ENCODE results near the gene TARBP2.
A peak's percentile ranks its signal among the peaks of the same experiment; 100 is the strongest.
"Not testable (repeated sequence)": the region's sequence is repeated elsewhere in the genome, so short reads cannot be mapped to it uniquely, and the experiment has no call there.

Gene TARBP2

DNA sequence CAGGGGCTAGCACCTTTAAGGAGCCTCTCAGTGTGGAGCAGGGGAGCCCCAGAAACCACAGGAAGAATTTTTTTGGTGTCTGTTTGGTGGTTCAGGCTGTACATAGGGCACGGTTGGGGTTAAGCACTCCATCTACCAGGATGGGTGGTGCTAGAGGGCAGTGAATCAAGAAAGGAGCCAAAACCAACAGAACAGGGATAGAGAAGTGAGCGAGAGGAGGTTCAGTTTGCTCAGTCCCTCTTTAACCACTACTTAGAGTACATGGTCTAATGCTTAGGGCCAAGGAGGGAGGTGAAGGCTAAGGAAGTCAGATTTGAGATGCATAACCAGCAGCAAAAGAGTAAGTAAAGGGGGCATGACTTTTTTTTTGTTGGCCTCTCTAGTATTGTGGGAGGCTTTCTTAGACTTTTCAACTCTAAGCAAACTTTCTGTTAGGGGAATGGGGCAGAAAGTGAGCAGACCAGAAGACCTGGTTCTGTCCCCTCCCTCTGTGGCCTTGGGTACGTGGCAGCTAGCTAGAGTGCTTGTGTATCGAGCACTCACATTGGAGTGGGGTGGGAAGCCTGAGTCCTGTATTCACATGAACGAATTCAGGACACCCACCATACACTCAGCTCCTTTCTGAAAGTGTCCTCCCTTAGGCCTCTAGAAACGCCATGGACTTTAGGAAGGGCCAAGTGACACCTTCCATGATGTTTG, 12.8 kb downstream of the TARBP2 start:
- no peak for DNase-seq (ENCODE audit: low spot score)

DNA sequence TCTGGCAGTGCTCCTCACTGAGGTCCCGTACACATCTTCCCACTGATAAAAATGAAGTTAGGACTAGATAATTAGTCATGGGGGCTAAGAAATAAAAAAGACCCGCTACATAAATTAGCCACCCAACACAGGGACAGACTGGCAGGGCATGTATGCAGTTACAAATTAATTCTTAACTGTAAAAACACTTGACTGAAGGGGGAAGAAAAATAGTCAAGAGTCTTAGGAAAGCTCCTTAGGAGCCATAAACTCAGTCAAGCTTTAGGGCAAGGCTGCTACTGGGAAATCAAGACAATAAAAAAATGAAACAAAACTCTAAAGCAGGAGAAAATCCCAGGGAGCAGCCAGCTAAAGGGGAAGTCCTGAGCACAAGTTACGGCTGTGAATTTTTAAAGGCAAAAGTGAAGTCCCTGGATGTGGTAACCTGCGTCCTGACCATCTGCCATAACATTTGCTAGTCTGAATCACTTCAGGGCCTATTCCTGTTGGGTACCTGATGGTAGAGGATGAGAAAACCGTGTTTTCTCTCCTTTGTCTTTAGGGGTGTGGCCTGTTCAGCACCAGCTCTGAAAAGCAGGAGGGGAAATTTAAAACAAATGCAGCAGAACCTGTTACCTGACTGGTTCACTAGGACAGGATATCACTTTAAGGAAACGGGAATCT, 13.7 kb downstream of the TARBP2 start:
- DNase-seq (ENCODE audit: low spot score): no peak

DNA sequence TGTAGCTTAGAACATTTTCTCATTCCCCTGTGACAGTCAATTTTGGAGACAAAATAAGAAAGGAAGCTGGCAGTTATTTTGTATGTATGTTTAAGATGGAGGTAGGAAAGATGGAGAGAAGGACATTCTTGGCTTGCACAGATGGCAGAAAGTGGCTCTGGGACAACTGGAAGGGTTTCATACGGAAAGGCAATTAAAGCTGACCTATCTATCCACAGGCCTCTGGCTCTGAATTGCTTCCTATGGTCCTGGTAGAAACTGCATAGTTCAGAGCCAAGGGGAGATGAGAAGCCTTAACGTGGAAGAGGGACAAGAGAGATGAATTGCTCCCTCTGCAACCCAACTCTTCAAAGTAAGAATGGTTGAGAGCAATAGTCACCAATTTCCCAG, 14.2 kb downstream of the TARBP2 start:
- no peak for DNase-seq (ENCODE audit: low spot score)

DNA sequence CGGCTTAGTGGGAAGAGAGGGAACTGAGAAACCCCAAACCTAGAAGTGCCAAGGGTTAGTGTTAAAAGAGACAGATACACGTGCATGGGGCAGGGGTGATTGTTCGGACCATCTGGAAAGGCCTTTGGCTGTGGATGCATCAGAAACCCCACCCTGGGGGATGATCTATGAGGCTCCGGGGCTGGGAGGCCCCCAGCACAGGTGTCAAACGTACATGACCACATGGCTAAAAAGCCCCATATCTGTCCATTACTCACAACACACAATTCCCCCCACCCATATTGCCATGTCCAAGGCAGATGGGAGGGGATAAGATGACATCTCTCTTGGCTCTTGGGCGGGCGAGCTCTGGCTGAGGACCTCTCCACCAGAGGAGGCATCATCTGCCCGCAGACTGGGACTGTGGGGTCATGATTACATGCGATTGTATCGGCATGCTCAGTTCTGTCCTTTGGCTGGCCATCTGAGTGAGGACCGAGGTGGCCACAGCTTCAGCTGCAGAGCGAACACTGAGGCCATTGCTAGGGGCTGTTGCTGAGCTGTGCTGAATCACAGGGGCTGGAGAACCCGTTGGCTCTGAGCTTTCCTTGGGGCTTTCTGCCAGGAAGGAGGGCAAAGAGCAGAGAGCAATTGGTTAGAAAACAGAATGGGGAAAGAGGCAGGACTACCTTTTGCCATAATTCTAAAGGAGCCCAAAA, 15.8 kb downstream of the TARBP2 start:
- DNase-seq (ENCODE audit: low spot score): no peak

DNA sequence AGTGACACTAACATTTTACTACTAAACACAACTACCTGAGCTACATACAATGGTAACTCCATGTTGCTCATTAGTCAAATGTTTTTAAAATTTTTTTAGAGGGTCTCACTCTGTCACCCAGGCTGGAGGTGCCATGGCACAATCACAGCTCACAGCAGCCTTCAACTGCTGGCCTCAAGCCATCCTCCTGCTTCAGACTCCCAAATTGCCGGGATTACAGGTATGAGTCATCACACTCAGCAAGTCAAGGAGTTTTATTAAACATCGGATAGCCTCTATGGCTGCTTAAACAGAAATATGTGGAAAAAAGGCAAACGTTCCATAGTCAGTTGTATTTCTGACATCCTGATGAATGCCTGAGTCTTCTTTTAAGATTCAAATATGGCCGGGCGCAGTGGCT, 17.3 kb downstream of the TARBP2 start:
- no peak for DNase-seq (ENCODE audit: low spot score)

DNA sequence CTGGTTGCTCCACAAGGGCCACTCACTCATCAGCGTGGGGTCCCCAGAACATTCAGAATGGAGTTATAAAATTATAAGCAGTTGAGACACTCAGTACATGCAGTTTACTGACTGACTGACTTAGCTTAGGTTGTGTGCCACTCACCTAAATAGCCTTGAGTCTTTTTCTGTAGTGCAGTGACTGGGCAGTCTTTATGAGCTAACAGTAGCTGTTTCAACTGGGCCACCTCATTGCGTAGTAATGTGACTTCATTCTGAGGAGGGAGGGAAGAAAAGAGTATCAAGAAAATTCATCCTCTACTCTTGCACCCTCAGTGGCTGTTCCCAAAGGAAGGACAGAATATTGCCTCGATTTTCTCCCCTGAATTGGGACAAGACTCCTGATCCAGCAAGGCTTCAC, 22.0 kb downstream of the TARBP2 start:
- no peak for DNase-seq (ENCODE audit: low spot score)

DNA sequence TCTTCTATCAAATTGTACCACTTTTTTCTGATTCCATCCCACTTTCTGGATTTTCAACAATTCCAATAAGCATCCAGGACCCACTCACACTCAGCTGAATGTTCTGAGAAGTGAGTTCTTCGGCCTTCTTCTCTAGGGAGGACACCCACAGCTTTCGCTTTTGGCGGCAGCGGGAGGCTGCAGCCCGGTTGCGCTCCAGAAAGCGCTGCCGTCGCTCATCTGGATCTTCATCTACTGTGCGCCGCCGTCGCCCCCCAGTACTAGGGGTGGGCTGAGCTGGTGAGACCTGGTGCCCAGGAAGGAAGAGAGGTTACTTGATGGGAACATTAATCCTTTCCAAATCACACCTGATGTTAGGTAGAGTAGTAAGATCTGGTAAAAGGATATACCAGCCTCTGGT, 23.4 kb downstream of the TARBP2 start:
- no peak for DNase-seq (ENCODE audit: low spot score)

DNA sequence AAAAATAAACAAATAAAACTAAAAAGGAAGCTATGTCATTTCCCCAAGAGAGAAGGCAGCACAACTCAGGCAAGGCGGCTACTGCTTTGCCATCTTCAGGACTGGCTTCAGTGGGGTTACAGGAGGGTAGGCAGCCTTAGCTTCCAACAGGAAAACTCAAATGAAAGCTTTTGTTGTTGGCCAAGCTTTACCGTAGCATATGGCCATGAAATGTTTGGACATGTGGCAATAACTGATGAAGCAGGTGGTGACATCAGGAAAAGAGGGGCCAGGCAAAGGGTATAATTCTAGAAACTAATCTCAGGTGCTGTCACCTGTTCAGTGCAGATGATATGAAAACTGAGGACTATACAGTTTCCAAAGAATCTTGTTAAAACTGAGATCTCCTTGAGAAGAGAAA, 29.0 kb downstream of the TARBP2 start:
- no peak for DNase-seq (ENCODE audit: low spot score)

DNA sequence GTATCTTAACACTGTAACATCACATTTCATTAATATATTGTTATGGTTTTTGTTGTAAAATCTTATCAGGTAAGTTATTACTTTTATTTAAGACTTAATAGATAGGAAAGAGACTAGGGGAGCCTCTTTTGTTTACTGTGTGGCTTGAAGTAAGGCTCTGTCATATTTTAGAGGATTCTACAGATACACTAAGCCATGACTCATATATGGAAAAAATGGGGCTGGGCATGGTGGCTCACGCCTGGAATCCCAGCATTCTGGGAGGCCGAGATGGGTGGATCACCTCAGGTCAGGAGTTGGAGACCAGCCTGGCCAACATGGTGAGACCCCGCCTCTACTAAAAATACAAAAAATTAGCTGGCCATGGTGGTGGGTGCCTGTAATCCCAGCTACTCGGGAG, 29.8 kb downstream of the TARBP2 start:
- no peak for DNase-seq (ENCODE audit: low spot score)

DNA sequence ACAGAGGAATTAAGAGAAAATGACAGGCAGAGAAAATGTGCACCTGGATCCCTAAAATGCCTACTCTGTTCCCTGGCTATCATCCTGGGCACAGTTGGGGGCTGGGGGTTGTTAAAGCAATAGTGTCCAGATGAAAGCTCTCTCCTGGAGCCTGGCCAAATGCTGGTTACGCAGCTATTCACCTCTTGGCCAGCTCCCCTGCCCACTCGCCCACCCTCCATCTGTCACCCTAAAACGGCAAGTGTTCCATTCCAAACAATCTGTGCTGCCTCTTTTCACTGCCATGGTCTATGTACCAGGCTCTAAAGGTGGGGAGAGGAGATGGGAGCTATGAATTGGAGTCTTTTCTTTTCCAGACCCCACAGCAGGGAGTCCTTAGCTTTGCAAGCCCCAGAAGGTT, 30.9 kb downstream of the TARBP2 start:
- no peak for DNase-seq (ENCODE audit: low spot score)

DNA sequence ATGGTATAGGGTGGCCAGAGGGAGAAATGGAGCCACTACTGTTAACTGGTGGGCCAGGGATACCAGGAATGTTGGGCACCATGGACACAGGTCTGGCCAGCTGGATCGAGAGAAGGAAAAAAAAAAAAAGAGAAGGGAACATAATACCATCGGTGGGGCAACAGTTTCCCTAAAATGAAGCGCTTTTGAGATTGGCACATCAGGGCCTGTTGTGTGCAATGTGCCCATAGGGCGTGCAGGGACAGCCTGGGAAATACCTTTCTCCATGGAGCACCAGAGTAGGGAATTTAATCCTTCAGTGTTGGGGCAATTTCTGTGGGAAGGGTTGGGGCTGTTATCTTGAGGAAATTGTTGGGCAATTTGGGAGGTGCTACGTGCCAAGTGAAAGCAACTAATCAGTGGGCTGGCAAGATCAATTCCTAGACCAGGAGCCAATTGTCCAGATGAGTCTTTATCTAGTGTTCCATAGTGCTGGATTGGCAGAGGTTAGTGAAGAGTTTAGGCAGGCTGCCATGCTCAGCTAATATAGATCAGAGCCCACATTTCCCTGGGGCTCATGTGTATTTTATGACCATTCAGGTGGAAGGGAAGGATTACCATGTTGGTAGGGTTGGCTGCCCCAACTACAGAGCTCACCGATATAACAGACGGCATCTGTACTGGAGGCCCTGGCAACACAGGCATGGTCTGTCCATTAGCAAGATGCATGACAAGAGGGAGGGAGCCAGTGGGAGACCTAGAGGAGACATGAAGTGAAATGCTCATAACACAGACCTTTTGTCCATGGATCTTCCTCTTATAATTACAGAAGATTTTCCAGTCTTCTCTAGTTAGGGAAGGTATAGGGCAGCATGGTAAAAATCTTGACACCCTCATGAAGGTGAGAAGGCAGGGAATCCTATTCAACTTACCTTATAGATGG, 31.7 kb downstream of the TARBP2 start:
- DNase-seq (ENCODE audit: low spot score): no peak

DNA sequence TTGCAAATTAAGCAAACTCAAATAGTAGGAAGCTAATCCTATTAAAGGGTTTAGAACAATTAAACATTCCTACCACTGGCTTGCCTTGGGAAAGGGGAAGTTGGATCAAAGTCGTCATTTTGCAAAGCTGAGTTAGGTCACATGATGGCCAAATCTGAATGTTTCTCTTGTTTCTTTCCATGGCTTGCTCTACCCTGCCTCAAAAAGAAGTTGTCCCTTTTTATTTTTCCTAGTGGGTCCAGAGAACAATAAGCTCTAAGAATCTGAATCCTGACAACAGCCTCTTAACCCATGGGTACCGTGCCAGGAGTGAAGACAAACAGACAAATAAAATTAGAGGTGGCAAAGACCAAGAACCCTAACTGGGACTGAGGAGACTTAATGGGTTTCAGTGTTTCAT, 32.4 kb downstream of the TARBP2 start:
- DNase-seq (ENCODE audit: low spot score): no peak

DNA sequence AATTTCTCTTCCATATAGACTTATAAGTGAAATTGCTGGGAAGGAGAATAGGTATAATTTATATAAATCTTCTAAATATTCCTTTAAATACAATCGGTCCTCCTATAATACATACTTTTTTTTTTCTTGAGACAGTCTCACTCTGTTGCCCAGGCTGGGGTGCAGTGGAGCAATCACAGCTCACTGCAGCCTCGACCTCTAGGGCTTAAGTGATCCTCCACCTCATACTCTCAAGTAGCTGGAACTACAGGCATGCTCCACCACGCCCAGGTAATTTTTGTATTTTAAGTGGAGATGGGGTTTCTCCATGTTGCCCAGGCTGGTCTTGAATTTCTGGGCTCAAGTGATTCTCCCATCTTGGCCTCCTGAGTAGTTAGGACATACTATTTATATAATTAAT, 35.9 kb downstream of the TARBP2 start:
- DNase-seq (ENCODE audit: low spot score): no peak

DNA sequence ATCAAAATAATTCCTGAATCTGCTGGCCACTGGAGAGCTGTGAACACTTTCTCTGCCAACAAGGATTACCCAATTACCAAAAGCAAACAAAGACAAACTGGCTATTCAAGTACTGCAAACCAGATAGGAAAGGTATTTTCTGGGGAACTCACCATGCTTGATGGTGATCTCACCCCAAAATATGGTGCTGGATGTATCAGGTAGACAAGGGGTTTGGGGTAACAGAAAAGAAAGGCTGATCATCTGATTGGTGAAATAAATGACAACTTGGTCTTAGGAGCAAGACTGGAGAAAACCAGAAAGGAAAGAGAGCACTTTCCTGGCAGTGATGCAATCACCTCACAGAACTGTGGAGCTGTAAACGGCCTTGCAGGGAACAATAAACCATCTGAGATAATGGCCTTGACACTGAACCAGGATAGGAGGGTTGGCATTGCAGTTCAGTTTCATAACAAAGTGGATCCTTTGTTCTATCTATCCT, 37.2 kb downstream of the TARBP2 start:
- DNase-seq (ENCODE audit: low spot score): no peak

DNA sequence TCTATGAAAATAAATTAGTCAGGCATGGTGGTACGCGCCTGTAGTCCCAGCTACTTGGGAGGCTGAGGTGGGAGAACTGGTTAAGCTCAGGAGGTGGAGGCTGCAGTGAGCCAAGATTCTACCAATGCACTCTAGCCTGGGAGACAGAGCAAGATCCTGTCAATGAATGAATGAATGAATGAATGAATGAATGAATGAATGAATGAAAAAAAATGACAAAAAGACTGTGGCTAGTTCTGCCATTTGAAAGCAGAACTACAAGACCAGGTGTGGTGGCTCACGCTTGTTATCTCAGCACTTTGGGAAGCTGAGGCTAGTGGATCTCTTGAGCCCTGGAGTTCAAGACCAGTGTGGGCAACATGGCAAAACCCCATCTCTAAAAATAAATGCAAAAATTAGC, 38.4 kb downstream of the TARBP2 start:
- no peak for DNase-seq (ENCODE audit: low spot score)

DNA sequence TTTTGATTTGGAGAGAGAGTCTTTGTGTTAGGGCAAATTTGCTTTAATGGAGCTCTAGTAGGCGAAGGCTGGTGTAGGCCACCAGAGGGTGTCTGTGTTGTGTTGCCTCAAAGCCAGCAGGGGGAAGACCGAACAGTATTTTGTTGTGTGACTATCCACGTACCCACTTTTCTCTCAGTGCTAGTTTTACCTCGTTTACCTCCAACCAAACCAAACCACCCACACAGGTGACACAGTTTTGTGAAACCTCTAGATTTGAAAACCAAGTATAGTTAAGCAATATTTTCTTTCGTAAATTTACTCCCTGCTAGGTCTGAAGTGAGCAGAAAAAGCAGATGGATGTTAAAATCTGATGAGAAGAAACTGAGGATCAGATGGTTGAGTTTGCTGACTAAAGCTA, 42.5 kb downstream of the TARBP2 start:
- peak; percentile 56 for DNase-seq (ENCODE audit: low spot score)

DNA sequence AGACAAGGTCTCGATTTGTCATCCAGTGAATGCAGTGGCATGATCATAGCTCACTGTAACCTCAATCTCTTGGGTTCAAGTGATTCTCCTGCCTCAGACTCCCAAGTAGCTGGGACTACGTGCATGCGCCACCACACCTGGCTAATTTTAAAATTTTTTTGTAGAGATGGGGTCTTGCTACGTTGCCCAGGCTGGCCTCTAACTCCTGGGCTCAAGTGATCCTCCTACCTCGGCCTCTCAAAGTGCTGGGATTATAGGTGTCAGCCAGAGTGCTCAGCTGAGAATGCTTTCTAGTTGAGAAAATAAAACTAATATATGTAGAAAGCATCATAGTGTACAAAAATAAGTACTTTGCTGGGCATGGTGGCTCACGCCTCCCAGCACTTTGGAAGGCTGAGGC, 47.3 kb downstream of the TARBP2 start:
- not testable (repeated sequence) for DNase-seq (ENCODE audit: low spot score)

DNA sequence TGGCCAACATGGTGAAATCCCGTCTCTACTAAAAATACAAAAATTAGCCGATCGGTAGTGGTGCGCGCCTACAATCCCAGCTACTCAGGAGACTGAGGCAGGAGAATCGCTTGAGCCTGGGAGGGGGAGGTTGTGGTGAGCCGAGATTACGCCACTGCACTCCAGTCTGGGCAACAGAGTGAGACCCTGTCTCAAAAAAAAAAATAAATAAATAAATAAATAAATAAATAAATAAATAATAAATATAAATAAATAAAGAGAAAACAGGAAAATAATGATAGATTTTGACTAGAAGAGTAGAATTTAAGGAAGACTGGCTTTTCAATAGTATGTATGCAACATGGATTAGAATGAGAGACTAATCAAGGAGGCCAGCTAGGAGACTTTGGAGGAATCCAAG, 49.0 kb downstream of the TARBP2 start:
- not testable (repeated sequence) for DNase-seq (ENCODE audit: low spot score)

DNA sequence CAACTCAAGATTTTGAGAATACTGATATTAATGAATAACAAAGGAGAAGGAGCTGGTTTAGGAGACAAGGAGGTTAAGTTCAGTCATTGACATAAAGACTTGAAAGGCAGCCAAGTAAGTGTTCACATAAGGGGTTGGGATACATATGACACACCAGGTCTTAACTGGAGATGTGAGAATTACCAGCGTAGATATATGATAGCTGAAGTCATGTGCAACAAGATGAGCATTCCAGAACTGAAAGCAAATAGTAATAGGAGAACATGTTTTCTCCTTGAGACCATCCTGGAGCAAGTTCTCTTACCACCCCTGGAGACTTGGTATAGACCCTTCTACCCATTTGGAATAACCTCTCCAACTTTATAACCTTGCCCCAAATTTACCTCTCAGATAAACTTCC, 49.5 kb downstream of the TARBP2 start:
- no peak for DNase-seq (ENCODE audit: low spot score)

DNA sequence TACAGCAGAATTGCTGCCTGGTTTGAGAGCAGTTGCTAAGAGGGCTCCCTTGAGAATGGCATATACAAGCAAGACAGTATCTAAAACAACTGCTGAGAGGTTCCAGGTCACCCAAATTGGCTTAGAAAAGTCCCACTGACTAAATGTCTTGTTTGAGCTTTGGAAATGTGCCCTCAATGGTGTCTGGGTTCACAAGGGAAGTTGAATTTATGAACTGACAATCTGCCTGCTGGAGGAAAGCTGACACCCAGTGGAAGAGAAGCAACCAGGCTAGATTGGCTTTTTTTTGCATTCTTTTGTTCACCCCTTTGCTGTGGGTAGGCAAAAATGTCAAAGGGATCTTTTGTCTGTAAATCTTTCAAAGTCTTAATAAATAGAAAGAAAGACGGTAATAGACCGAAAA, 50.8 kb downstream of the TARBP2 start:
- no peak for DNase-seq (ENCODE audit: low spot score)

DNA sequence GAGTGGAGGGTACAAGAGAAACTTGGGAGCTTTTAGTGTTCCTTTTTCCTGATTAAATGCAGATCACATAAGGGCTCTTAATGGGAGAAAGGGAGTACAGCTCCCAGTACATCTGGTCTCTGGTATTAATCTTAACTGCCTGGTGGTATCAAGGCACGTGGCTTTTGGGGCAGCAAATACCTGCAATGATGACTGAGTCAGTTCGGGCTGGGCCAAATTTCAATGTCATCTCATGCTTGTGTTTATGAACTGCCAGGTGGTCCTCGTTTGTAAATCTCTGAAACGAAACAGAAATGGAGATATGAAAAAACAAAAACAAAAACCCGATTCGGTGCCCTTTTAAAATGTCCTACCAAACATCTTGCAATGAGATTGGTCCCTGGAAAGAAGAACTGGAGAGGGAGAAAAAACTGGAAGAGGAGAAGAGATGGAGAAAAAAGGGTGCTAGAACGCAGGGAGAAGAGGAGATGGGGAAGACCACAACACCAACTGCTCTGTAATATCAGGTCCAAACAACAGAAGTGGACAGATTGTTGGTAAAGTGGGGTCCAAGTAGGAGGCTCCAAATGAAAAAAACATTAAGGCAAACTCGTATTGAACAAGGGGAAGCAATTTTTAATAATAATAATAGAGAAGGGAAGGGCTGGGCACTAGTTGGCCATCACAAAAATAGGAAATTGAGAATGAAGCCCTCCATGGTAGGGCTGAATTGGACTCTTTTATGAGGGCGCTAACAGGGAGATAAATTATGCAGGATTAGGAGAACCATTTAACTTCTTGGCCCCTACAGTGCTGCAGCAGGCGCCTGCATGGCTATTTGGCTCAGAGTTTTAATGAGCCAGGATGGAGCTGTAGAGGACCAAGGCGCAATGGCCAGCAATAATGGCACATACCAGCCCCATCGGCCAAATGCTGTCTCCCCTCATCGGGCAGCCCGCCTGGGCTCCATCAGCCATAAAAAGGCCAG, 51.6 kb downstream of the TARBP2 start:
- no peak for DNase-seq (ENCODE audit: low spot score)

All from CD4-positive, alpha-beta T cell treated with Interleukin-6 at 100 ng/mL for 8 hours (primary cell).